Small intestine (tissue), 7 donors: ENCODE results near the gene KCNK5. TPM values are rescaled to one million over a fixed set of nuclear protein-coding genes. Genes with fewer than 3 reads are reported as not detected.
A peak's percentile ranks its signal among the peaks of the same experiment; 100 is the strongest.

Experiments
- DNase-seq, 2 donors: peaks; one replicate each; pipeline versions ENCODE4 v3.0.0 to v3.0.0-alpha.2; 2013
- FAIRE-seq: peaks from 2 replicates; lab custom pipeline; 2012; peaks lifted over from hg19 to GRCh38; lab: Jason Lieb, UNC
- H3K27ac ChIP-seq, 3 donors: one replicate each; pipeline ENCODE4 v1.5.1; 2013; ENCODE audit warnings: low read length in 2 of 3, mild to moderate bottlenecking in 2 of 3, control low read depth in 1 of 3, inconsistent platforms in 1 of 3, low read depth in 1 of 3, moderate library complexity in 1 of 3
- H3K27me3 ChIP-seq, 3 donors: one replicate each; pipeline ENCODE4 v1.6.1; 2013; ENCODE audit warnings: low read length in 3 of 3, inconsistent platforms in 1 of 3; ENCODE audit not compliant: control insufficient read depth in 3 of 3, insufficient read depth in 3 of 3
- H3K36me3 ChIP-seq, 3 donors: one replicate each; pipeline ENCODE4 v1.6.1; 2013; ENCODE audit warnings: low read length in 3 of 3, inconsistent platforms in 1 of 3, low read depth in 1 of 3, mild to moderate bottlenecking in 1 of 3, moderate library complexity in 1 of 3; ENCODE audit not compliant: control insufficient read depth in 3 of 3, insufficient read depth in 2 of 3
- H3K4me1 ChIP-seq, 3 donors: one replicate each; pipeline ENCODE4 v1.6.1; 2013; ENCODE audit warnings: low read length in 2 of 3, inconsistent platforms in 1 of 3, low read depth in 1 of 3, mild to moderate bottlenecking in 1 of 3, moderate library complexity in 1 of 3; ENCODE audit not compliant: control insufficient read depth in 3 of 3, insufficient read depth in 2 of 3
- H3K4me3 ChIP-seq, 3 donors: one replicate each; pipeline ENCODE4 v1.5.1; 2013; ENCODE audit warnings: low read length in 3 of 3, control low read depth in 1 of 3, inconsistent platforms in 1 of 3, low read depth in 1 of 3, mild to moderate bottlenecking in 1 of 3, moderate library complexity in 1 of 3
- H3K9me3 ChIP-seq, 2 donors: one replicate each; pipeline ENCODE4 v1.6.1; 2013; ENCODE audit warnings: low read depth in 1 of 2, low read length in 1 of 2; ENCODE audit not compliant: control insufficient read depth in 2 of 2, insufficient read depth in 1 of 2
- WGBS, 3 donors: extraction: QIAGEN DNeasy Blood & Tissue Kit; methylation state at CpG; one replicate each; pipeline ENCODE4 v1.1.7; 2013; 5-methylcytosine and 5-hydroxymethylcytosine counted together
- polyA plus RNA-seq, 4 donors: library from polyadenylated mRNA; stranded (reverse) in 3 of 4; unstranded in 1 of 4; fragments of 200-250 nt in 3 of 4; fragments of 120-200 nt in 1 of 4; gene quantifications; one replicate each; pipeline versions ENCODE4 v1.2.1 to v1.2.3, GENCODE V29; 2013
- donor health status: healthy with polysubstance abuse.
- donor health status: control.
- donor health status: control.
- donor health status: Bipolar disorder and iron deficiency.
- donor health status: healthy.

Gene KCNK5
- polyA plus RNA-seq, 4 donors, result 29.9 to 44.1 (median 41.3) TPM

DNA sequence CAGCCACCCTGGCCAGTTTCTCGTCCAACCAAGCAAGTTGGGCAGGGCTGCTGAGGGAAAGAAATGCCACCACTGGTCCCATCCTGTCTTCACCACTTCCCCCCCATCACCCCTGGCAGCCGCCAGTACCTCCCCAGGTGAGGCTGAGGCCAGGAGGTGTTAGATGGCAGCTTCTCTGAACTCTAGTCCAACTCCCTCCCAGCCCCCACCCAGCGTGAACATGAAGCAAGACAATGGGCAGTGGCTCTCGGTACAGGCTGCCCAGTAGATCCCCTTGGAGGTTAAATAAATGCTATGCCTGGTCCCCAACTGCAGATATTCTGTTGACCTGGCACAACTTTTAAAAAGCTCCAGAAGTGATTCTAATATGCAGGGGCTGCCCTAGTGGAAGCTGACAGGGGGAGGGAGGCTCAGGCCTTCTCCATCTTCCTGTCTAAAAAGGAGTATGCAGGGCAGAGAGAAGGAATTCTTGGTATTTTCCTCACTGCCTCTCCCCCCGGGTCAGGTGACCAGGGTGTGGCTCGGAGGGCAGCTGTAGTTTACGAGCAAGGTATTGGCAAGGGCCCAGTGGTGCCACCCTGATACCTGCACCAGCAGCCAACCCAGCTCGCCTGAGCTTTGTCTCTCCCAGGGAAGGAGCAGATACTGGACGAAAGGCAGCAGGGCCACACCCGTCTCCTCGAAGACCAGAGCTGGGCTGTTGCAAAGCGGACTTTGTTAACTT lies 25.7 kb downstream of the KCNK5 start:
- no peak for FAIRE-seq

DNA sequence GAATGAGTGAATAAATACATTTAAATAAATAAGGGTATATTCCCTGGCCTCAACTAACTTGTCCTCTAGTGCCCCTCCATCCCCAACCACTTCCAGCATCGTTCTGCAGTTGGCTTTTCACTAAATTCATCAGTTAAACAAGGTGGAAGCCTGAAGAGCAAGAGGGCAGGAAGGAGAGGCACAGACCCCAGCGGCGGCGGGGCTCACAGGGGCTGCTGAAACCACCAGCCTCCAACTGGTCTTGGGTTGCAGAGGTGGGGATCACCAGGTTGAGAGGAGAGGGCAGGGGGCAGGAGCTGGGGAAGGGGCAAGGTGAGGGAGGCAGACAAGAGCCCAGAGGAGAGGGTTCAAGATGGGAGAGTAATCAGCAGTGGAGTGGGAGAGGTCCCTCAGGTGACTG lies 27.1 kb downstream of the KCNK5 start:
- FAIRE-seq, result no peak
- WGBS, 3 donors, result 82 to 91% (median 88%) methylated on average over 4 of the region's 4 CpGs
- Histone ChIP-seq H3K4me1 (peaks cover 8 to 100% (median 45%) of the 10 kb centered on the region in 3 donors), H3K4me3 (no peak overlapping the region), H3K27ac (peak overlapping the region in 2 of 3 donors; percentile 84 to 95), H3K27me3 (no peaks in the 10 kb centered on the region), H3K9me3 (no peaks in the 10 kb centered on the region), H3K36me3 (peaks cover 0 to 71% (median 2%) of the 10 kb centered on the region in 3 donors)
- no peak for DNase-seq

More for the DNA sequence above, 25.7 kb downstream of the KCNK5 start:
- Histone ChIP-seq H3K4me3 (no peak overlapping the region), H3K4me1 (peaks cover 8 to 98% (median 42%) of the 10 kb centered on the region in 3 donors), H3K27ac (peak overlapping the region; percentile 88 to 95 (median 90)), H3K36me3 (peaks cover 0 to 79% (median 2%) of the 10 kb centered on the region in 3 donors), H3K27me3 (no peaks in the 10 kb centered on the region), H3K9me3 (no peaks in the 10 kb centered on the region)
- 25 to 62% (median 33%) methylated on average over 12 of the region's 12 CpGs for WGBS, 3 donors
- DNase-seq, result peak; percentile 88 to 99

DNA sequence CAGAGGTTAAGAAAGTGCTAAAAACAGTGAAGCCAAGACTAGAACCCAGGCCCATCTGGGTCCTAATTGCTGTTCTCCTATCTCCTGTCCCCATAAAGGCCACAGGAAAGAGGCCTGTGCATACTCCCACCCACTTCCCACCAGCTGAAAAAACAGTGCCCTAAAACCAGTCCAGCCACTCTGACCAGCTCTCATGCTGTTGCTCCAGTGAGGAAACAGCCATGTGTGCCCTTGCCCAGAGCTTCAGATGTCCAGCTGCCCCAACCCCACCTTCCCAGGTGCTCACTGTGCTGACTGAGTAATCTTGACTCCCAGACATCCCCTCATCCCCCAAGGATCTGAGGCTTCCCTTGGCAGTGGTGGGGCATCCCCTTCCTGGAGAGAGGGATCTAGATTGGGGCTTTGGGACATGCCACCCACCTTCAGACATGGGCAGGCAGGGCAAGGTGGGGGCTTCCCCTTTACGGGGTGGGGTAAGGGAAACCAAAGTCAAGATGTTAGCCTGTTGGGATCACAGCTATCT lies 28.7 kb downstream of the KCNK5 start:
- H3K9me3 ChIP-seq, result no peaks in the 10 kb centered on the region
- no peak overlapping the region for H3K4me3 ChIP-seq
- DNase-seq, result no peak
- peak overlapping the region in 2 of 3 donors; percentile 95 to 96 for H3K27ac ChIP-seq
- H3K4me1 ChIP-seq, result peaks cover 8 to 100% (median 41%) of the 10 kb centered on the region in 3 donors
- no peak for FAIRE-seq
- no peaks in the 10 kb centered on the region for H3K27me3 ChIP-seq
- peaks cover 0 to 67% (median 2%) of the 10 kb centered on the region in 3 donors for H3K36me3 ChIP-seq
- 0 to 90% (median 45%) methylated on average over 1 of the region's 1 CpG for WGBS, 3 donors

DNA sequence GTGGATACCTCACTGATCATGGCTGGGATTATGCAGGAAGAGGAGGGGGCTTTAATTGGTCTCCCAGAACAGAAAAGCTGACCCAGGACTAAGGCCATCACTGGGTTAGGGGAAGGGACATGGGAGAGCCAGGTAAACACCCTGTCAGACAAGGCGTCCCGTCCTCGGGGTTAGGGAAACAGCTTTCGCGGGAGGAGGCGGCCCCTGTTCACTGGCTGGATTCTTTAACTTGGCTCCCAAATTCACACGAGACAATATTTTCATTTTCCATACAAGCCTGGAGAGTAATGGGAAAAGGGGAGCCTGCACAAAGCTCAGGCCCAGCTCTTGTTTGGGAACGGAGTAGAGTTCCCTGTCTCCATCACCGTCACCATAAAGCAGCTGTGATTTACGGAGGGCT lies 29.3 kb downstream of the KCNK5 start:
- DNase-seq (no peak), FAIRE-seq (no peak)
- H3K4me3 ChIP-seq, result no peak overlapping the region
- peak overlapping the region in 2 of 3 donors; percentile 19 to 96 for H3K27ac ChIP-seq
- 68 to 83% (median 81%) methylated on average over 10 of the region's 10 CpGs for WGBS, 3 donors
- H3K9me3 ChIP-seq, result no peaks in the 10 kb centered on the region
- peaks cover 0 to 67% (median 7%) of the 10 kb centered on the region in 3 donors for H3K36me3 ChIP-seq
- H3K4me1 ChIP-seq, result peaks cover 8 to 98% (median 43%) of the 10 kb centered on the region in 3 donors
- no peaks in the 10 kb centered on the region for H3K27me3 ChIP-seq

DNA sequence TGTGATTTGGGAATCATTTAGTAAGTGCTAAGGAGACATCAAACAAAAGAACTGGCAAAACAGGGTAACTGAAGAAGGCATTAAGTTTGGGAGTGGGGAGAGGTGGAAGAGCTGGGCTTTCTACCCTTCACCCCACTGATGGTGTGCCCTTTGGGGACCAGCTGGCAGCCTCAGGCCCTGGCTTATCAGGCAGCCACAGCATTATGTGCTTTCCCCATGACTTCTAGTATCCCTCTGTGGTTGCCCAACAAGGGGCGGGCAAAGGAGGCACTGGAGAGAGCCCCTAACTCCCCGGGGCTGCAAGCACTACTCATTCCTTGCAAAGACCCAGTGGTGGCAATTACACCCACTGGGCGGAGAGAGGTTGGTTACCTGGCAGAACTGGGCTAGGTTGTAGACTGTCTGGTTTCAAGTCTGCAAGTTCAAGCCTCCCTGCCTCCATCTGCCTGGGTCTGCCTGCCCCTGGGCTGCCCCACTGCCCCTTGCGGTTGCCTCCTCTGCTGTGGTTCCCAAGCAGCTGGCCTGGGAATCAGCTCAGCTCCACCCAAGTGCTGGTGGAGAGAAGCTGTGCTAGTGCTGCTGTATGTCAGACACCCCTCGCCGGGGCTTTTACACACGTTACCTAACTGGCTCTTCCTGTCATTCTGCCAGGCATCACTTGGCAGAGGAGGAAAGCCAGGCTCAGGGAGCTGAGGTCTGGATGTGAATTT lies 29.9 kb downstream of the KCNK5 start:
- Histone ChIP-seq H3K4me1 (peaks cover 8 to 95% (median 43%) of the 10 kb centered on the region in 3 donors), H3K27ac (peak overlapping the region in 2 of 3 donors; percentile 88 to 96), H3K36me3 (peaks cover 3 to 67% (median 9%) of the 10 kb centered on the region in 3 donors), H3K9me3 (no peaks in the 10 kb centered on the region), H3K4me3 (no peak overlapping the region), H3K27me3 (no peaks in the 10 kb centered on the region)
- FAIRE-seq, result no peak
- WGBS, 3 donors, result 69 to 78% (median 73%) methylated on average over 7 of the region's 7 CpGs
- DNase-seq, result no peak

DNA sequence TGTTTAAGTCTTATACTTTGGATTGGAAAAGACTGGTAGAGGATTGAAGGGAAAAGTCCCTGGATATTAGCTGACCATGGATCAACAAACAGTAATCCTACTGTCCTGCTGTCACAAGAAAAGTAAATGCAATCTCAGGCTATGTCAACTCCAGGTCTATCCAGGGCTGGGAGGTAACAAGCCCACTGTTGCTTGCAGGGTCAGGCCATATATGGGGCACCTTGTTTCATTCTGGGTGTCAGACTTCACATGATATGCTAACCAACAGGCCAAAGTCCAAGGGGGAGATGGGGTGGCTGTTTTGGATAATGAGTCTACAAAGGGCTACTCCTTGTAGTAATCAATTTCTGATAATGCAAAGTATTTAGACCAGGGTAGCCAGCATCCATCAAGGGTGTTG lies 30.7 kb downstream of the KCNK5 start:
- no peak for FAIRE-seq
- H3K27me3 ChIP-seq, result no peaks in the 10 kb centered on the region

DNA sequence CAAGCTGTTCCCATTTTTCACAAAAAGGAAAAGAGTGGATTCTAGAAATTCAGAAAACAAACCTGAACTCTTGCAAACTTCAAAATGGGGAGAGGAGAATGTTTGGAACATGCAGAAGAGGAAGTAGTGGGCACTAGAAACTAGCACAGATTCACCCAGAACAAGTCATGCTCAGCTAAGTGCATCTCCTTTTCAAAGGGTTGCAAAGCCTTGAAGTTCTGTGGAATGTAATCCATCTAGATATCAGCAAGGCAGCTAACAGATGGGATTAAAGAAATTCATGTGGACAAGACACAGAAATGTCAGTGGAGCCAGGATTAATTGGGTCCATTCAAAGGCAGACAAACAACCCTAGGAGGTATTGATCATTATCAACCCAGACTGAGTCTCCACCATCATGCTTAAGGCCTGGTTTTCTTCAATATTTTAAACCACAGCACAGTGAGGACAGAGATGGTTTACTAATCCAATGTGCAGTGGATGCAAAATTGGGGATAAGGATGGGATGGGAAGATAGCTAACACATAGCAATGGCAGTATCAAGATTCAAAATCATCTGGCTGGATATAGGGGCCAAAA lies 31.3 kb downstream of the KCNK5 start:
- no peaks in the 10 kb centered on the region for H3K9me3 ChIP-seq
- FAIRE-seq, result no peak
- DNase-seq, result no peak
- H3K27me3 ChIP-seq, result no peaks in the 10 kb centered on the region
- H3K27ac ChIP-seq, result peak overlapping the region; percentile 2 to 96 (median 88)
- H3K4me1 ChIP-seq, result peaks cover 8 to 95% (median 41%) of the 10 kb centered on the region in 3 donors
- no peak overlapping the region for H3K4me3 ChIP-seq
- peaks cover 4 to 72% (median 12%) of the 10 kb centered on the region in 3 donors for H3K36me3 ChIP-seq

More for the DNA sequence above, 30.7 kb downstream of the KCNK5 start:
- DNase-seq, result peak in 1 of 2 donors; percentile 52
- Histone ChIP-seq H3K4me1 (peaks cover 8 to 95% (median 43%) of the 10 kb centered on the region in 3 donors), H3K4me3 (no peak overlapping the region), H3K36me3 (peaks cover 4 to 72% (median 12%) of the 10 kb centered on the region in 3 donors), H3K27ac (peak overlapping the region; percentile 15 to 96 (median 88)), H3K9me3 (no peaks in the 10 kb centered on the region)

DNA sequence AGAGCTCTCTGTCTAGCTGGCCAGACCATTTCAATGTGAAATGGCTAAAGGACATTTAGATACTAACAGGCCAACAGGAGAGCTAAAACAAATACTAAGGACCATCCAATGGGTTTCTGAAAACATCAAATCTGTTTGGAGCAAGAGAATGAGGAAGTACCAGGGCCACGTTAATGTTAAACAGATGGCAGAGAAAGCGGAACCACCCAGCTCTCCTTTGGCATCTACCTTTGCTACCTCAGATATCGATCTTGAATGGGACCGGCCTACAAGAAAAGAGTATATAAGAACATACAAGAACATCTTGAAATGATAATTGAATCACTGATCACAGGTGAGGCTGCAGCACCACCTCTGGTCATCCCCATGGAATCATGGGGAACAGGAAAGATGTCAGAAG lies 31.8 kb downstream of the KCNK5 start:
- WGBS, 3 donors, result 20 to 48% (median 27%) methylated on average over 4 of the region's 4 CpGs
- H3K36me3 ChIP-seq, result peaks cover 4 to 71% (median 12%) of the 10 kb centered on the region in 3 donors
- FAIRE-seq (no peak), DNase-seq (peak in 1 of 2 donors; percentile 87)
- H3K27ac ChIP-seq, result peak overlapping the region; percentile 75 to 96 (median 88)
- H3K4me3 ChIP-seq, result no peak overlapping the region
- no peaks in the 10 kb centered on the region for H3K9me3 ChIP-seq
- H3K4me1 ChIP-seq, result peaks cover 8 to 90% (median 37%) of the 10 kb centered on the region in 3 donors
- H3K27me3 ChIP-seq, result no peaks in the 10 kb centered on the region
